ENCODE measurements around the gene LILRA1. TPM values are rescaled to one million over a fixed set of nuclear protein-coding genes. Genes with fewer than 3 reads are reported as not detected.
"Not testable (repeated sequence)": the region's sequence is repeated elsewhere in the genome, so short reads cannot be mapped to it uniquely, and the experiment has no call there.

Gene LILRA1
- polyA plus RNA-seq, 3 donors, result 88.5 to 151 (median 141) TPM

DNA sequence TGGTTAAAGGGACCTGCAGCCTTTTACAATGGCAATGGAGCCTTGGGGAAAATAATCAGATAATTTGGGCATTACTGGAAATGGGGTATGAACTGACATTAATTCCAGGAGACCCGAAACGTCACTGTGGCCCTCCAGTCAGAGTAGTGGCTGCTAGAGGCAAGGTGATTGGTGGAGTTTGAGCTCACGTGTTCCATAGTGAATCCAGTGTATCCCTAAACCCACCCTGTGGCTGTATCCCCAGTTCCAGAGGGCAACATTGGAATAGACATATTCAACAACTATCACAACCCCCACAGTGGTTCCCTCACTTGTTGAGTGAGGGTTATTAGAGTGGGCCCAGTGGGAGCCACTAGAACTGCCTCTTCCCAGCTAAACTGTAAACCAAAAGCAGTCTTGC lies 23.1 kb upstream of the LILRA1 start:
- no peaks in the 10 kb centered on the region for H3K9me3 Mint-ChIP-seq
- intact Hi-C loops (cut with micrococcal nuclease), result loop anchor here in 1 of 2 donors (5.0 kb wide), 2 partner anchors 37 to 62 kb away; partner anchors contain the start of gene LILRB1
- H3K36me3 Mint-ChIP-seq, result peaks cover 6 to 16% of the 10 kb centered on the region in 2 donors
- peaks cover 56% of the 10 kb centered on the region for H3K4me1 Mint-ChIP-seq
- H3K36me3 ChIP-seq (replicated peaks in 1 of 2; ENCODE audit: control insufficient read depth in 1 of 2, insufficient read depth in 2 of 2, low read length in 2 of 2), result peaks cover 4 to 5% of the 10 kb centered on the region in 2 donors
- H3K4me3 Mint-ChIP-seq, result no peak overlapping the region
- H3K4me3 ChIP-seq (replicated peaks in 1 of 3; ENCODE audit: low read depth in 2 of 3, low read length in 3 of 3), result no peak overlapping the region
- TF ChIP-seq, protein P1, sequence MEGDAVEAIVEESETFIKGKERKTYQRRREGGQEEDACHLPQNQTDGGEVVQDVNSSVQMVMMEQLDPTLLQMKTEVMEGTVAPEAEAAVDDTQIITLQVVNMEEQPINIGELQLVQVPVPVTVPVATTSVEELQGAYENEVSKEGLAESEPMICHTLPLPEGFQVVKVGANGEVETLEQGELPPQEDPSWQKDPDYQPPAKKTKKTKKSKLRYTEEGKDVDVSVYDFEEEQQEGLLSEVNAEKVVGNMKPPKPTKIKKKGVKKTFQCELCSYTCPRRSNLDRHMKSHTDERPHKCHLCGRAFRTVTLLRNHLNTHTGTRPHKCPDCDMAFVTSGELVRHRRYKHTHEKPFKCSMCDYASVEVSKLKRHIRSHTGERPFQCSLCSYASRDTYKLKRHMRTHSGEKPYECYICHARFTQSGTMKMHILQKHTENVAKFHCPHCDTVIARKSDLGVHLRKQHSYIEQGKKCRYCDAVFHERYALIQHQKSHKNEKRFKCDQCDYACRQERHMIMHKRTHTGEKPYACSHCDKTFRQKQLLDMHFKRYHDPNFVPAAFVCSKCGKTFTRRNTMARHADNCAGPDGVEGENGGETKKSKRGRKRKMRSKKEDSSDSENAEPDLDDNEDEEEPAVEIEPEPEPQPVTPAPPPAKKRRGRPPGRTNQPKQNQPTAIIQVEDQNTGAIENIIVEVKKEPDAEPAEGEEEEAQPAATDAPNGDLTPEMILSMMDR (IDR thresholded peaks at IDR 0.05), result no peak
- no peak for DNase-seq
- peaks cover 3% of the 10 kb centered on the region for H4K20me1 ChIP-seq (ENCODE audit: insufficient read depth, low read length)
- no peak overlapping the region for H3K27ac Mint-ChIP-seq
- H3K27me3 Mint-ChIP-seq (ENCODE audit: low read depth in 3 of 3), result peaks cover 0 to 11% (median 0%) of the 10 kb centered on the region in 3 donors
- no CpG with 5 or more reads among the region's 3 CpGs for WGBS (ENCODE audit: insufficient coverage)
- peaks cover 37 to 52% of the 10 kb centered on the region in 2 donors for H3K4me1 ChIP-seq (ENCODE audit: control insufficient read depth in 1 of 2, insufficient read depth in 2 of 2, low read length in 2 of 2)
- H3K9me3 ChIP-seq (replicated peaks in 1 of 2; ENCODE audit: control insufficient read depth in 1 of 2, insufficient read depth in 1 of 2, low read length in 2 of 2), result no peaks in the 10 kb centered on the region
- H3K27me3 ChIP-seq (ENCODE audit: control insufficient read depth in 2 of 2, insufficient read depth in 2 of 2, low read length in 2 of 2), result no peaks in the 10 kb centered on the region
- no peak overlapping the region for H3K27ac ChIP-seq (ENCODE audit: low read depth in 1 of 2, low read length in 2 of 2)
- no peak overlapping the region for H2AFZ ChIP-seq (ENCODE audit: insufficient read depth, low read depth, low read length, poor library complexity, severe bottlenecking)
- H3K79me2 ChIP-seq (ENCODE audit: insufficient read depth, low read length), result peaks cover 28% of the 10 kb centered on the region
- H3K4me2 ChIP-seq (replicated peaks; ENCODE audit: extremely low read depth, low read length, poor library complexity, severe bottlenecking), result no peak overlapping the region
- no peak overlapping the region for H3K9ac ChIP-seq (ENCODE audit: insufficient read depth, low read length, poor library complexity, severe bottlenecking)

DNA sequence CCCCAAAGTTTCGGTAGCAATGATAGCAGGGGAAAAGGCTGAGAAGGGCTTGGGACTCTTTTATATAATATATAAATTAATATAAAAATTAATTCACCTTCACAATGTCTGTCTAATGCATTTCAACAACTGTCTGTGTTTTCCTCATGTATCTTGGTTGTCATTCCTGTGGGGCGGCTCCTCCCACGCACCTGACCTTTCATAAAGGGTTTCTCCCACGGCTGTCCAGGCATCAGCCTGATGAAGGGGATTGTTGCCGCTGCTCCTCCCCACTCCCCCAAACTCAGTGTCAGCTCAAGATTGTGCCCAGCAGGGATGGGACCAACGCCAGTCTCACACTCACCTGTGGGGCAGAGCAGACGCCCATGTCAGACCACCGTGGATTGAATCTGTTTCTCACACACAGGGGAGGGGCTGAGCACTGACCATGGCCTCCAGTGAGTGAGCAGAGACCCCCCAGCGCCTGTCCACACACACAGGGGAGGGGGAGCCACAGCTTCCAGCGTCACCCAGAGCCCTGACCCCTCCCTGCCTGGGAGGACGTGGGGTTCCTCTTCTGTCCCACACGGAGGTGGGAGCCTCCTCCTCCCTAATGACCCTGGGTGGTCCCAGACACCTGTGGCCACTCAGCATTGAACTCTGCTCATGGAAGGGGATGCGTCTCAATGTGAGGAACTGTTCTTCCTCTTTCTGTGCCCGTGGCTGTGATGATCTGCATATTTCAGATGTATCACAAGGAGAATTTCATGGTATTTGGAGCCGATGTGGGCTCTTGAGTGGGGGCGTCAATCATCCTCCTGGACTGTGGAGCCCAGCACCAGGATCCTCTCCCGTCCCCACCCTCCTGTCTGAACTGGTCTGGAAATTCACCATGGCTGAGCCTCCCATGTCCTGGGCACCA lies 21.5 kb upstream of the LILRA1 start:
- not testable (repeated sequence) for H3K9me3 Mint-ChIP-seq; H3K27me3 ChIP-seq (ENCODE audit: control insufficient read depth in 2 of 2, insufficient read depth in 2 of 2, low read length in 2 of 2); H3K27me3 Mint-ChIP-seq (ENCODE audit: low read depth in 3 of 3); H3K9me3 ChIP-seq (replicated peaks in 1 of 2; ENCODE audit: control insufficient read depth in 1 of 2, insufficient read depth in 1 of 2, low read length in 2 of 2)
- peak overlapping the region; percentile 33 for H2AFZ ChIP-seq (ENCODE audit: insufficient read depth, low read depth, low read length, poor library complexity, severe bottlenecking)
- peak overlapping the region; percentile 92 to 96 for H3K4me3 Mint-ChIP-seq
- peak overlapping the region; percentile 96 to 98 for H3K27ac ChIP-seq (ENCODE audit: low read depth in 1 of 2, low read length in 2 of 2)
- intact Hi-C loops (cut with micrococcal nuclease), result loop anchor here in 1 of 2 donors (5.0 kb wide), 2 partner anchors 35 to 60 kb away; partner anchors contain the start of gene LILRB1
- H4K20me1 ChIP-seq (ENCODE audit: insufficient read depth, low read length), result peaks cover 20% of the 10 kb centered on the region
- H3K36me3 Mint-ChIP-seq, result peaks cover 20 to 32% of the 10 kb centered on the region in 2 donors
- peaks cover 19% of the 10 kb centered on the region in 2 donors for H3K36me3 ChIP-seq (replicated peaks in 1 of 2; ENCODE audit: control insufficient read depth in 1 of 2, insufficient read depth in 2 of 2, low read length in 2 of 2)
- peak overlapping the region; percentile 13 to 92 (median 20) for H3K4me3 ChIP-seq (replicated peaks in 1 of 3; ENCODE audit: low read depth in 2 of 3, low read length in 3 of 3)
- H3K4me2 ChIP-seq (replicated peaks; ENCODE audit: extremely low read depth, low read length, poor library complexity, severe bottlenecking), result peak overlapping the region; percentile 74
- WGBS (ENCODE audit: insufficient coverage), result 56% methylated on average over 7 of the region's 17 CpGs
- H3K9ac ChIP-seq (ENCODE audit: insufficient read depth, low read length, poor library complexity, severe bottlenecking), result peak overlapping the region; percentile 79
- H3K79me2 ChIP-seq (ENCODE audit: insufficient read depth, low read length), result peaks cover 44% of the 10 kb centered on the region
- H3K27ac Mint-ChIP-seq, result peak overlapping the region; percentile 96 to 99 (median 97)
- H3K4me1 Mint-ChIP-seq, result peaks cover 71% of the 10 kb centered on the region
- peaks cover 51 to 67% of the 10 kb centered on the region in 2 donors for H3K4me1 ChIP-seq (ENCODE audit: control insufficient read depth in 1 of 2, insufficient read depth in 2 of 2, low read length in 2 of 2)
- DNase-seq, result peak; percentile 51 to 68 (median 58)

Data from CD14-positive monocyte (primary cell).